PC-9 (cell line): ENCODE results near the gene FANCI. TPM values are rescaled to one million over a fixed set of nuclear protein-coding genes. Genes with fewer than 3 reads are reported as not detected.

Source experiments
- BruUV-seq: library from RNA; stranded (reverse); fragments of 400-500 nt; replicated peaks from 2 replicates; lab custom pipeline; 2021; lab: Mats Ljungman, UMichigan
- CTCF ChIA-PET: fragments of 300-600 bp; sonication (Branson Sonifier 250); formaldehyde crosslinking; loops from one replicate; lab custom pipeline; 2022; ENCODE audit warnings: antibody characterized with exemption; lab: Charles Lee
- POLR2A ChIA-PET: fragments of 300-600 bp; sonication (Branson Sonifier 250); formaldehyde crosslinking; loops from one replicate; lab custom pipeline; 2022; ENCODE audit warnings: antibody characterized with exemption; ENCODE audit not compliant: unreplicated experiment; lab: Charles Lee
- DNase-seq, 2 experiments: peaks; one replicate each; pipeline versions ENCODE4 v3.0.0 to v3.0.0-alpha.2; 2015 to 2022; ENCODE audit warnings: mixed read lengths in 1 of 2
- H2AFZ ChIP-seq: fragments of 200-600 bp; sonication (generic); 2 replicates; pipeline ENCODE4 v1.8.1; 2017; ENCODE audit warnings: antibody characterized with exemption
- H3F3A ChIP-seq: fragments of 200-600 bp; sonication (generic); 2 replicates; pipeline ENCODE4 v1.8.1; 2017; ENCODE audit warnings: antibody characterized with exemption, mild to moderate bottlenecking, low read depth; ENCODE audit not compliant: insufficient read depth
- H3K27ac ChIP-seq: fragments of 200-600 bp; sonication (generic); 2 replicates; pipeline ENCODE4 v1.6.1; 2016; ENCODE audit warnings: mixed run types
- H3K27me3 ChIP-seq: fragments of 200-600 bp; sonication (generic); 2 replicates; pipeline ENCODE4 v1.6.1; 2016; ENCODE audit warnings: low read depth, mixed run types; ENCODE audit not compliant: insufficient read depth
- H3K36me3 ChIP-seq: fragments of 200-600 bp; sonication (generic); 2 replicates; pipeline ENCODE4 v1.6.1; 2016; ENCODE audit warnings: low read depth, mixed run types
- H3K4me1 ChIP-seq: fragments of 200-600 bp; sonication (generic); replicated peaks from 2 replicates; pipeline ENCODE4 v1.6.1; 2016; ENCODE audit warnings: mixed run types; ENCODE audit not compliant: insufficient read depth
- H3K4me2 ChIP-seq: fragments of 200-600 bp; sonication (generic); 2 replicates; pipeline ENCODE4 v1.6.1; 2017; ENCODE audit warnings: mixed run types
- H3K4me3 ChIP-seq: fragments of 200-600 bp; sonication (generic); 2 replicates; pipeline ENCODE4 v1.6.1; 2016; ENCODE audit warnings: mixed run types
- H3K79me2 ChIP-seq: fragments of 200-600 bp; sonication (generic); 2 replicates; pipeline ENCODE4 v1.6.1; 2017; ENCODE audit warnings: low read depth, mixed run types
- H3K9me2 ChIP-seq: fragments of 200-600 bp; sonication (generic); 2 replicates; pipeline ENCODE4 v1.8.1; 2017; ENCODE audit warnings: mild to moderate bottlenecking; ENCODE audit not compliant: insufficient read depth
- H3K9me3 ChIP-seq: fragments of 200-600 bp; sonication (generic); 2 replicates; pipeline ENCODE4 v1.8.1; 2016; ENCODE audit warnings: low read depth; ENCODE audit not compliant: insufficient read depth
- H4K20me1 ChIP-seq: fragments of 200-600 bp; sonication (generic); 2 replicates; pipeline ENCODE4 v1.8.1; 2017; ENCODE audit not compliant: insufficient read depth
- EZH2 ChIP-seq: fragments of 200-600 bp; sonication (generic); IDR thresholded peaks from 2 replicates; pipeline ENCODE4 v1.8.0; 2017; ENCODE audit warnings: antibody characterized with exemption, low read depth
- intact Hi-C: fragments of 100-400 bp; cut with micrococcal nuclease; formaldehyde crosslinking; loops from one replicate; pipeline ENCODE4 v1.10.0; 2022; ENCODE audit not compliant: unreplicated experiment
- total RNA-seq: library from RNA; stranded (reverse); gene quantifications from 2 replicates; pipeline ENCODE4 v1.2.3, GENCODE V29; 2021
- TF ChIP-seq, protein P1 (sequence below): fragments of 200-600 bp; sonication (generic); conservative IDR thresholded peaks from 2 replicates; pipeline ENCODE4 v1.6.1; 2017; ENCODE audit warnings: mixed run types, antibody characterized with exemption, mild to moderate bottlenecking, moderate library complexity

FANCI gene
- total RNA-seq, 1 experiment from 2014 or later: 126 TPM

DNA sequence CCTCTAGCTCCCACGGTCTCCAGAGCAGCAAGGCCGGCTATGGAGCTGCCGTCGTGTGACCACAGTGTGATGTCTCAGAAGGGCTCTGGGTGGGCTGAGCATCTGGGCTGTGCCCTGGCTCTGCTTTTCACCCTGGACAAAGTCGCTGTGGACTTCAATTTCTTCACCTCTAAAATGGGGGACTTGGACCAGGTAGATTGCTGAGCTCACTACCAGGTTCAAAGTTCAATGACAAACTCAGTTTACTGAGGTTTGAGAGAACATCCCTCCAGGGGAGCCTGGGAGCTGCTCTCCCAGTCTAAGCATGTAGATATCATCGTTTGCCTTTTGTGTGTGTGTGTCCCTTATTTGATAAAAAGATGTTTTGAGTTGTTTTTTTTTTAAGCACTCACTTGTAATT is 47.5 kb upstream of the FANCI start:
- no peaks in the 10 kb centered on the region for H3K9me2 ChIP-seq
- no peak for DNase-seq
- intact Hi-C loops: no loop called here
- H3K4me1 ChIP-seq: no peaks in the 10 kb centered on the region
- H3K79me2 ChIP-seq: no peaks in the 10 kb centered on the region
- H3K4me3 ChIP-seq: no peak overlapping the region
- H3F3A ChIP-seq: no peaks in the 10 kb centered on the region
- ChIA-PET POLR2A (no interaction called here), CTCF (interaction anchor here (0.6 kb wide), 1 partner anchor 18 kb away, joined by 5 read pairs; no protein-coding TSS in a partner anchor)
- BruUV-seq: no TSS peak
- H2AFZ ChIP-seq: no peak overlapping the region
- no peaks in the 10 kb centered on the region for H3K27me3 ChIP-seq
- no peak overlapping the region for H3K4me2 ChIP-seq
- H3K27ac ChIP-seq: no peak overlapping the region
- TF ChIP-seq EZH2: no peak
- TF ChIP-seq, protein P1, sequence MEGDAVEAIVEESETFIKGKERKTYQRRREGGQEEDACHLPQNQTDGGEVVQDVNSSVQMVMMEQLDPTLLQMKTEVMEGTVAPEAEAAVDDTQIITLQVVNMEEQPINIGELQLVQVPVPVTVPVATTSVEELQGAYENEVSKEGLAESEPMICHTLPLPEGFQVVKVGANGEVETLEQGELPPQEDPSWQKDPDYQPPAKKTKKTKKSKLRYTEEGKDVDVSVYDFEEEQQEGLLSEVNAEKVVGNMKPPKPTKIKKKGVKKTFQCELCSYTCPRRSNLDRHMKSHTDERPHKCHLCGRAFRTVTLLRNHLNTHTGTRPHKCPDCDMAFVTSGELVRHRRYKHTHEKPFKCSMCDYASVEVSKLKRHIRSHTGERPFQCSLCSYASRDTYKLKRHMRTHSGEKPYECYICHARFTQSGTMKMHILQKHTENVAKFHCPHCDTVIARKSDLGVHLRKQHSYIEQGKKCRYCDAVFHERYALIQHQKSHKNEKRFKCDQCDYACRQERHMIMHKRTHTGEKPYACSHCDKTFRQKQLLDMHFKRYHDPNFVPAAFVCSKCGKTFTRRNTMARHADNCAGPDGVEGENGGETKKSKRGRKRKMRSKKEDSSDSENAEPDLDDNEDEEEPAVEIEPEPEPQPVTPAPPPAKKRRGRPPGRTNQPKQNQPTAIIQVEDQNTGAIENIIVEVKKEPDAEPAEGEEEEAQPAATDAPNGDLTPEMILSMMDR: no peak
- H3K9me3 ChIP-seq: no peaks in the 10 kb centered on the region
- peaks cover 5% of the 10 kb centered on the region; the same call in 1 of the 2 replicates for H3K36me3 ChIP-seq
- H4K20me1 ChIP-seq: 0 out of 2 replicates have a peak, but pooled peaks cover 4% of the 10 kb centered on the region

DNA sequence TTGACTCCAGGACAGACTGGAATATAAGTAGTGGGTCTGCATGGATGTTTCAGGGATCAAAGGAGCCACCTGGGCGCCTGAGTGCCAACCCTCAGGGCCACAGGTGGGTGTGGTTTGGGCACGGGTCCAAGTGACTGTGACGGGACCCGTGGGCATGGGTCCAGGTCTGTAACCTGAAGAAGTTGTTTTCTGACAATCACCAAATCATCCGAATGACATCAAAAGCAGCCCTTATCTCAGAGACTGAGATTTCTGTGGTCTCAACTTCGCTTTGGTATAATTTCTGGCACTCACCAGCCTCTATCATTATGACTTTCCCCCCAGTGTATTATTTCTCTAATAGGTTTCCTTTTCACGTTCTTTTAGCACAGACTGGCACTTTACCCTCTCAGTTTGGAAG is 46.8 kb upstream of the FANCI start:
- no peak overlapping the region for H3K27ac ChIP-seq
- H3K79me2 ChIP-seq: no peaks in the 10 kb centered on the region
- no TSS peak for BruUV-seq
- H3K27me3 ChIP-seq: no peaks in the 10 kb centered on the region
- no peaks in the 10 kb centered on the region for H3K4me1 ChIP-seq
- peak in 1 of 2 experiments; percentile 44 for DNase-seq
- peaks cover 5% of the 10 kb centered on the region; the same call in 1 of the 2 replicates for H3K36me3 ChIP-seq
- no peaks in the 10 kb centered on the region for H3K9me3 ChIP-seq
- ChIA-PET CTCF (interaction anchor here (1.0 kb wide), 1 partner anchor 10 kb away, joined by 3 read pairs; no protein-coding TSS in a partner anchor), POLR2A (no interaction called here)
- TF ChIP-seq EZH2: no peak
- TF ChIP-seq, protein P1: no peak
- intact Hi-C loops: no loop called here
- no peak overlapping the region for H3K4me2 ChIP-seq
- H3K4me3 ChIP-seq: no peak overlapping the region
- peaks cover 4% of the 10 kb centered on the region; the same call in 1 of the 2 replicates for H4K20me1 ChIP-seq
- H3F3A ChIP-seq: no peaks in the 10 kb centered on the region
- H3K9me2 ChIP-seq: no peaks in the 10 kb centered on the region
- no peak overlapping the region for H2AFZ ChIP-seq

DNA sequence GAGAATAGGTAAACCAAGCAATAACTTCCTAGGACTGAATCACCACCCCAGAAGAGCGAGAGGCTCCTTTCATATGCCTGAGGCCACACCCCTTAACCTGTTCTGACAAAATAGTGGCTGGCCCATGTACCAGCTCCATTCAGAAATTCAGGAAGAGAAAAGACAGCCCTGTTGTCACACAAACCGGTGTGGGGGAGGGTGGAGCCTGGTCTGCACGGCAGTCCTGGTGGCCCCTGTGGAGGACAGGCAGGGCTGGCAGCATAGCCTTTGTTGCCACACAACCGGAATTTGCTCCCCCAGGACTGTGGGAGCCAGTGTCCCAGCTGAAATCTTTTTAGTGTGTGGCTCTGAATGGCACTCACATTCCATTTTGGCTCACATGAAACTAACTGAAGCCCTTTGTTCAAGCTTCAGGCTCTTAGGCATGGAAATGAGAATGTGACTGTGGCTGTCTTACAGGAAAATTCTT is 46.2 kb upstream of the FANCI start:
- no peaks in the 10 kb centered on the region for H3K9me2 ChIP-seq
- TF ChIP-seq, protein P1: no peak
- TF ChIP-seq EZH2: no peak
- H3K36me3 ChIP-seq: peaks cover 5% of the 10 kb centered on the region; the same call in 1 of the 2 replicates
- H3K4me3 ChIP-seq: no peak overlapping the region
- no peaks in the 10 kb centered on the region for H3K4me1 ChIP-seq
- H3K4me2 ChIP-seq: no peak overlapping the region
- peak in 1 of 2 experiments; percentile 24 for DNase-seq
- H2AFZ ChIP-seq: no peak overlapping the region
- H4K20me1 ChIP-seq: peaks cover 4% of the 10 kb centered on the region; the same call in 1 of the 2 replicates
- no peaks in the 10 kb centered on the region for H3K79me2 ChIP-seq
- no TSS peak for BruUV-seq
- no peaks in the 10 kb centered on the region for H3K9me3 ChIP-seq
- no peaks in the 10 kb centered on the region for H3K27me3 ChIP-seq
- H3K27ac ChIP-seq: no peak overlapping the region
- intact Hi-C loops: no loop called here
- ChIA-PET POLR2A (interaction anchor here (0.5 kb wide), 1 partner anchor 1382 kb away, joined by 4 read pairs; no protein-coding TSS in a partner anchor), CTCF (interaction anchor here (1.0 kb wide), 1 partner anchor 9 kb away, joined by 3 read pairs; no protein-coding TSS in a partner anchor)
- no peaks in the 10 kb centered on the region for H3F3A ChIP-seq
